D721Med (cell line): ENCODE measurements around the gene TAS2R19.

ENCODE experiments used
- DNase-seq: peaks from one replicate; pipeline ENCODE4 v3.0.0; 2011; ENCODE audit warnings: low spot score; ENCODE audit not compliant: insufficient read length
- FAIRE-seq: peaks from 2 replicates; lab custom pipeline; 2011; peaks lifted over from hg19 to GRCh38; lab: Jason Lieb, UNC
- TF ChIP-seq, protein P1 (sequence below): IDR thresholded peaks from 2 replicates; pipeline ENCODE4 v1.5.1; 2012; ENCODE audit warnings: mild to moderate bottlenecking, control low read depth; ENCODE audit not compliant: insufficient read depth; ENCODE audit errors: missing control alignments

The TAS2R19 gene

DNA sequence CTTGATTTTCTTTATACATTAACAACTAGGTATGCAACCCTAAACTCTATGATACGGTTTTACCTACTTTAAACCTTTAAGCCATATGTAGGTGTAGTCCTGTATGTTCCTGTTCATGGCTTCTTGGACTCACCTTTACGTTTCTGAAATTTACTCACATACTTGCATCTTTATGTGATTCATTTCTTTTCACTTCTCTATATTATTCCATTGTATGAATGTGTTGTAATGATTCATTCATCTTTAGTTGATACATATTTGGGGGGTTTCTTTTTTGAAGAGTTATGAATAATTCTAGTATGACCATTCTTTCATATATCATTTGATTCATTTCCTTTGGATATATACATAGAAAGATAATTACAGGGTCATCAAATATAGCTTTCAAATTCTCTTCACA lies 33.3 kb downstream of the TAS2R19 start:
- FAIRE-seq (no peak), DNase-seq (no peak)
- TF ChIP-seq, protein P1, sequence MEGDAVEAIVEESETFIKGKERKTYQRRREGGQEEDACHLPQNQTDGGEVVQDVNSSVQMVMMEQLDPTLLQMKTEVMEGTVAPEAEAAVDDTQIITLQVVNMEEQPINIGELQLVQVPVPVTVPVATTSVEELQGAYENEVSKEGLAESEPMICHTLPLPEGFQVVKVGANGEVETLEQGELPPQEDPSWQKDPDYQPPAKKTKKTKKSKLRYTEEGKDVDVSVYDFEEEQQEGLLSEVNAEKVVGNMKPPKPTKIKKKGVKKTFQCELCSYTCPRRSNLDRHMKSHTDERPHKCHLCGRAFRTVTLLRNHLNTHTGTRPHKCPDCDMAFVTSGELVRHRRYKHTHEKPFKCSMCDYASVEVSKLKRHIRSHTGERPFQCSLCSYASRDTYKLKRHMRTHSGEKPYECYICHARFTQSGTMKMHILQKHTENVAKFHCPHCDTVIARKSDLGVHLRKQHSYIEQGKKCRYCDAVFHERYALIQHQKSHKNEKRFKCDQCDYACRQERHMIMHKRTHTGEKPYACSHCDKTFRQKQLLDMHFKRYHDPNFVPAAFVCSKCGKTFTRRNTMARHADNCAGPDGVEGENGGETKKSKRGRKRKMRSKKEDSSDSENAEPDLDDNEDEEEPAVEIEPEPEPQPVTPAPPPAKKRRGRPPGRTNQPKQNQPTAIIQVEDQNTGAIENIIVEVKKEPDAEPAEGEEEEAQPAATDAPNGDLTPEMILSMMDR: no peak

DNA sequence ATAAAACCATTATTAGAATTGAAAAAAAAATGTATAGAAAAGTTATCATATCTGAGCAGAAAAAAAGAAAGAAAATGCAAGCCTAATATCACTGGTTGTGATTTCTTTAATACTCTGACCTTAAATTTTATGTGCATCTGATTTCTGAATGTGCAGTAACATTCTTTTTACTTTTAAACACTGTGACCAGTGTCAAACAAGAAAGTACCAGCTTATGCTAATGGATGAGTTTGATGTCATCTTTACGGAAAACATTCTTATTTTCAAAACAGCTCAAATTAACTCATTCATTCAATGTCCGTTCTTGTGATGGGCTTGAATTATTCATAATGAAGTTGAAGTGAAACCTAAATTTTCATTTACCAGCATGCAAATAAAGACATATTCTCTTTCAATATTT lies 35.6 kb downstream of the TAS2R19 start, which contains the start of gene TAS2R50:
TSS of gene TAS2R50 (minus strand) at position 101 of the 400 bp plus-strand sequence. CDS start at position 49, 52 bp downstream.
- FAIRE-seq: no peak
- DNase-seq: no peak
- TF ChIP-seq, protein P1: no peak

DNA sequence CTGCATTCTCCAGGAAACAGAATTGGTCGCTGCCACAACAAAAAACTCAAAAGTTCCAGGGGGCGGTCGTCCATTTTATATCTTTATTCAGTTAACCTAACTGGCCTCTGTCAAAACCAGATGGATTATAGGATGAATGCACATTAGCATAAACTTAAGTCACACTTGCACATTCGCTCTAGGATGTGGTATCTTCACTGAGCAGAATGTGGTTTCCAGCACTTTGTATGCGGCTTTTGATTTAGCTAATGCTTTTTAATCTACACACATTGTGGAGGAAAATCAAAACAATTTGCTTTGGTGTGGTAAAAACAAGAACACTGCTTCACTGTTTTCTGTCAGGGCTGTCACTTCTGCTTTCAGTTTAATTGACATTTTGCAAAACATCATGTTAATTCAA lies 40.2 kb downstream of the TAS2R19 start:
- DNase-seq: no peak
- TF ChIP-seq, protein P1: no peak
- FAIRE-seq: no peak

DNA sequence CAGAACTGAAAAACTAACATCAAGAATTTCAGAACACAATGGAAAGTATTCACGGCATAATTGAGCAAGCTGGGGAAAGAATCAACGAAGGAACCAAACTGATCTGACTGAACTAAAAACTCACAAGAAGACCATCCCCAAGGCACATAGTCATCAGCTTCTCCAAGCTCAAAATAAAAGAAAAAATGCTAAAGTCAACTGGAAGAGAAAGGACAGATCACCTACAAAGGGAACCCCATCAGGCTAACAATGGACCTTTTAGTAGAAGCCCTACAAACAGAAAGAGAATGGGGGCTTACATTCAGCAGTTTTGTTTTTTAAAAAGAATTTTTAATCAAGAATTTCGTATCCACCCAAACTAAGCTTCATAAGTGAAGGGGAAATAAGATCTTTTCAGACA lies 47.5 kb downstream of the TAS2R19 start:
- TF ChIP-seq, protein P1: no peak
- FAIRE-seq: no peak
- no peak for DNase-seq
